GM12872 (cell line): ENCODE measurements around the gene CCBE1.

Experiments
- TF ChIP-seq, protein P1 (sequence below): IDR thresholded peaks from 3 replicates; pipeline ENCODE4 v1.5.1; 2011; ENCODE audit warnings: low read depth, mild to moderate bottlenecking, low read length, moderate library complexity; ENCODE audit not compliant: insufficient read depth

CCBE1 gene

DNA sequence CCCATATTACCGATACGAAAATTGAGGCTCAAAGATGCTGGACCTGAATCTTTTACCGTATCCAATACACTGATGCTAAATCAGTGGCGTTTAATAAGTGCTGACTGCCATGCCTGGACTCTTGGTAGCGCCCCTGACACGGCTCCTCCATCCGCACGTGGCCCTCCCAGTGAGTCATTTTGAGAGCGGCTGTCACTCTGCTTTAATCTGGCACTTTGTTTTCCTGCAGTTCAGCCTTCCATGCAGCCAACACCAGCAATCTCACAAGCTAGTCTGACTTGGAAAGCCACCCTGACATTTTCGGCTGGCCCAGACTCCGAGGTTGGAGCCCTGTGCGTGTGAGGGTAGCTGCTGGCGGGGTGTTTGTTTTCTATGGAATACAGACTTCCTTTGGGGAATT lies 183.0 kb downstream of the CCBE1 start:
- TF ChIP-seq, protein P1, sequence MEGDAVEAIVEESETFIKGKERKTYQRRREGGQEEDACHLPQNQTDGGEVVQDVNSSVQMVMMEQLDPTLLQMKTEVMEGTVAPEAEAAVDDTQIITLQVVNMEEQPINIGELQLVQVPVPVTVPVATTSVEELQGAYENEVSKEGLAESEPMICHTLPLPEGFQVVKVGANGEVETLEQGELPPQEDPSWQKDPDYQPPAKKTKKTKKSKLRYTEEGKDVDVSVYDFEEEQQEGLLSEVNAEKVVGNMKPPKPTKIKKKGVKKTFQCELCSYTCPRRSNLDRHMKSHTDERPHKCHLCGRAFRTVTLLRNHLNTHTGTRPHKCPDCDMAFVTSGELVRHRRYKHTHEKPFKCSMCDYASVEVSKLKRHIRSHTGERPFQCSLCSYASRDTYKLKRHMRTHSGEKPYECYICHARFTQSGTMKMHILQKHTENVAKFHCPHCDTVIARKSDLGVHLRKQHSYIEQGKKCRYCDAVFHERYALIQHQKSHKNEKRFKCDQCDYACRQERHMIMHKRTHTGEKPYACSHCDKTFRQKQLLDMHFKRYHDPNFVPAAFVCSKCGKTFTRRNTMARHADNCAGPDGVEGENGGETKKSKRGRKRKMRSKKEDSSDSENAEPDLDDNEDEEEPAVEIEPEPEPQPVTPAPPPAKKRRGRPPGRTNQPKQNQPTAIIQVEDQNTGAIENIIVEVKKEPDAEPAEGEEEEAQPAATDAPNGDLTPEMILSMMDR: no peak

DNA sequence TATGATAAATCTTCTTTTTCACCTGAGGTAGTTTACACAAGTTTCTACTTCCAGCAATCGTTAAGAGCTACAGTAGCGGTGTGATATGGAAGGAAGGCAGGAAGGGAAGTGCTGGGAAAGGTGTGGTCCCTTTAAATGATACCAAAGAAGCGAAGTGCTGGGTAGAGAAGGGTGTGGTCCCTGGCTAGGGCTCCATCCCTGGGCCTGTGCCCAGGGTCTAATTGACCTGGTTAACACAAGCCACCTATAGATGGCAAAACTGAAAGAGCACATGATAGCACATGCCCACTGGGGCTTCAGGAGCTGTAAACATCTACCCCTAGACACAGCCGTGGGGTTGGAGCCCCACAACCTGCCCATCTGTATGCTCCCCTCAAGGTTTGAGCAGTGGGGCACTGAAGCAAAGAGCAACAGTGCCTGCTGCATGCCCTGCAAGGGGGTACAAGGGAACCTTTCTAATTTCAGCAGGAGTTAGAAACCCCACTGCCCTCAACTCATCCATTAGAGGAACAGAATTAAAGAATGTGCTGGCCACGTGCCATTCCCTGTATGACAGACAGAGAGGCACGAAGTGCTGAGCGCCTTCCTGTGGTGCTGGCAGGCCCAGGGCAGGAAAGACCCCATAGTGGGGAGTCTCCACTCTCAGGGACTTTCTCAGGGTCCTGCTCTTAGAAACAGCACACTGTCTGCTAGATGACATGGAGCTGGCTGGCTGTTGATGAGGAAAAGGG lies 185.0 kb downstream of the CCBE1 start:
- TF ChIP-seq, protein P1: no peak

DNA sequence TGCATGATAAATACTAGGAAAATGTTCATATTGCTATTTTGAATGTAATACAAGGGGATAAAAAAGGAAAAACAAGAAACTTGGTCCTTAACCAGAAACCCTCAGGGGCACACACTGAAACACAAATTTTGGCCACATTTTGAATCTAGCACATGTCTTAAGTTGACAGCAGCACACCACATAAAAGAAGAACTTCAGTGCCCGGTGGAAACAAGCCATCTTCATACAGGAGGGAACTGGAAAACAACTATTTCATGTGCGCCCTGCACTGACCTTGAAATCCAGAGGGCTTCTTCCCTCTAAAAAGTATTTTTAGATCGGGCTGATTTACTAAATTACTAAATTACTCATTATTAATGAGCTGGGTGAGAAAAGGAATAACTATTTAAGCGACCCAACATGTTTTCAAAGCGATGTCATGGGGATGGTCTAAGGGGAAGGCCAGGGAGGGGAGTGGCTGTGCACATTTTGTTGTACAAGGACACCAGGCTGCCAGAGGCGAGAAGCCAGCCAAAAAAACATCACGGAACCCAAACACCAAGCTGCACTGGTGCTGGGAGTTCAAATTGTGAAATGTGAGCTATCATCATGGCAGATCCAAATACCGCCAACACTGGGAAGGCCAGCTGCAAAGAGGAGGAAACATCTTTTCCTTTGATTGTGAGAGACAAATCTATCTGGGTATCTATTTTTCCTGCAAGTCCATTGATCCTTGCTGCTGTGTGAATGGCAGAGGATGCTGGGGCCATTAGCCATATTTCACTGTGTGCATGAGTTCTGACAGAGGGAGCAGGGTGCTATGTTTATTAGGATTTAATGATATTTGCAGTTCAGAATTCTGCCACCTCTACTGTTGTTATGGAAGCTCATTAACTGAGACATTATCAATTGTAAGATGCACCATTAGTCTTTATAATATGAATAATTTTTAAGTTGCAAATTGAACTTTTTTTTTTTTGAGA lies 187.5 kb downstream of the CCBE1 start:
- TF ChIP-seq, protein P1: no peak

DNA sequence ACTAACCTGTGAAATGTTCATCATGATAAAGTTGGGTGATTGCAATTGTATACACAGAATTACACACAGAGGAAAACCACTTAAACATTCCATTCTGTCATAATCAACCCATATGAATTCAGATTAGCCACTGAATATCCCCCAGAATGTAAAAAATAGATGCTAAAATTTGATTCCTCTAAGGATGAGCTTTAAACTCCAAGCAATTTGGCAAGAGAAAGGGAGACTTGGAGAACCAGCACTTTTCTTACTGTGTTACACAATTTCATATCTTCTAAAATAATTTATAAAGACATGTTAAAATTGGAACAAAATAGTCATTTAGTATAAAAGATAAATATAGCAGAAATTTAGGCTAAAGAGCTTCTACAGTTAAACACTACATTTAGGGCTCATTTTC lies 191.9 kb downstream of the CCBE1 start:
- TF ChIP-seq, protein P1: no peak

DNA sequence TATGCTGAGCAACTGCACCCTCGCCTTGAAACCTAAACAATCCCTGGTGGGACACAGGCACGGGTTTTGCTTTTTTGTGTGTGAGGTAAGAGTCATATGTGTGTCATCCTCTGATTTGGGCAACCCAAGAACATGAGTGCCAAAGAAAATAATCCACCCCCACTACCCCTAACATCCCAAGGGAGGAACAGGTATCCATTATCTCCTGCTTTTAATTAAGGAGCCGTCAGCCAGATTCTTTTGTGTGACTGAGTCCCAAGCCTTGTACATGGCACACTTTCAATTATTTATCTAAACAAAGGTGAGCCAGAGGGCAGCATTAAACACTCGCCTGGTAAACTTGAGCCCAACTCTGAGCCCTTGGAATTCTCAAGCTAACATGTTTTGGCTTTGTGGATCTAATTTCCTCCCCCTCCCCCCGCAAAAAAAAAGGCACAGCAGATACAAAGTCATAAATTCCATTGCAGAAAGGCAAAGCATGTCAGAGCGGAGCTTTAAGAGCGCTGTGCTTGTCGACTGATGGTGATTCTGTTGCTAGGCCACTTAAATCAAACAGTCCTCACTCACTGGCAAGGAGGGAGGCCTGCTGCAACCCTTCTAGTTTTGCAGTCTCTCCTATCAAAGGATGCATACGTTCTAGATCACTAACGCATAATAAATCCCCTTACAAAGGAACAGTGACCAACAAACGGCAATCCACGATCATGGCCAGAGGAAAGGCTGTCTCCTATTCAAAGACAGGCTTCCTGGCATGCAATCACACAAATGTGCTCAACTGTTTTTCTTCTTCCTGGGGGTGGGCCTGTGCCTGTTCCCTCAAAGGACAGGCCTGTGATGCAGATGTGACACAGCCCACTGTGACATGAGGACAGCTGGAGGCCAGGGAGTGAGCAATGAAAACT lies 194.7 kb downstream of the CCBE1 start:
- TF ChIP-seq, protein P1: no peak

DNA sequence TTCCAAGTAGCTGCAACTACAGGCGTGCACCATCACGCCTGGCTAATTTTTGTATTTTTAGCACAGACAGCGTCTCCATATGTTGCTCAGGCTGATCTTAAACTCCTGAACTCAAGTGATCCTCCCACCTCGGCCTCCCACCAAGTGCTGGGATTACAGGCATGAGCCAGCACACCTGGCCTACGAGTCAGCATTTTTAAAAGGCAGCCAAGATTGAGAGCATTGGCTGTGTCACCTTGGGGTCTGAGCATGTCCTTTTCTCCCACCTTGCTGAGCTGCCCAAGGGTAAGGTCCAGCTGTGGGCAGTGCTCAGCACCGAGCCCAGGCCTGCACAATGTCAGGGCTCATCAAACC lies 195.3 kb downstream of the CCBE1 start:
- TF ChIP-seq, protein P1: no peak
